ENCODE measurements around the gene EME1.

DNA sequence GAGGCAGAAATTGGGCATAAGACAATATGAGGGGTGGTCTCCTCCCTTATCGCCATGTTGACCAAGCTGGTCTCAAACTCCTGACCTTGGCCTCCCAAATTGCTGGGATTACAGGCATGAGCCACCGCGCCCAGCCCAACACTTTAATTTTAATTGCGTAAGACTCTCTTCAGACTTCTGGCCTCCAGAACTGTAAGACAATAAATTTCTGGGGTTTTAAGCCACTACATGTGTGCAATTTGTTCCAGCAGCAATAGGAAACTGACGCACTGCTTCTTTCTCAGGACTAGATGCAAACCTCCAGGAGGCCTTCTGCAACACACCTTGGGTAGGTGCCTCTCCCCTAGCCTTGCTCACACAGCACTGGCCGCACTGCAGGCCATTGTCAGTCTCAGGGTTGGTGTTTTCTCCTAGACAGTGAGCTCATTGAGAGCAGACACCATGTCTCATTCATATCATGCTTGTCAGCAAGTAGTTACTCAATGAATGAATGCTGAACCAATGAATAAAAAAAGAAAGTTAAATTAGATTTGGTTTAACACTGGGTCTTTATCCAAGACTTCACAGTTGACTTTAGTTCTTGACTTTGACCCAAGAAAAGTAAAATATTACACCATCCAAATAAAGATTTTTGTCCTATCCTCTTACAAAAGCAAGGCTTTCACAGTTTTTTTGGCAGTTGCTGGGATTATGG, 47.5 kb downstream of the EME1 start:
- TF ChIP-seq CHD1 (IDR thresholded peaks at IDR 0.05; ENCODE audit: low read depth, low read length) (no peak), TCF12 (IDR thresholded peaks at IDR 0.05; ENCODE audit: low read depth, low read length) (no peak), TAF1 (IDR thresholded peaks at IDR 0.05; ENCODE audit: borderline replicate concordance, low read depth, low read length) (no peak), WRNIP1 (IDR thresholded peaks at IDR 0.05; ENCODE audit: borderline replicate concordance, low read depth, low read length) (no peak), RB1 (IDR thresholded peaks at IDR 0.05; ENCODE audit: borderline replicate concordance) (no peak), STAT1 (conservative IDR thresholded peaks at IDR 0.05) (no peak)

Data from GM12878 (cell line).